Measurements from ENCODE around the gene CFAP54.

CFAP54 gene

GRCh38 chr12:96812153-96812552, 322.8 kb downstream of the CFAP54 start:
- DNase-seq (ENCODE audit: low read depth in 1 of 2, low spot score in 1 of 2): no peak

- no peak for DNase-seq (ENCODE audit: low read depth in 1 of 2, low spot score in 1 of 2)
Observed at GRCh38 chr12:96814200-96814599, 324.8 kb downstream of the CFAP54 start.

DNA sequence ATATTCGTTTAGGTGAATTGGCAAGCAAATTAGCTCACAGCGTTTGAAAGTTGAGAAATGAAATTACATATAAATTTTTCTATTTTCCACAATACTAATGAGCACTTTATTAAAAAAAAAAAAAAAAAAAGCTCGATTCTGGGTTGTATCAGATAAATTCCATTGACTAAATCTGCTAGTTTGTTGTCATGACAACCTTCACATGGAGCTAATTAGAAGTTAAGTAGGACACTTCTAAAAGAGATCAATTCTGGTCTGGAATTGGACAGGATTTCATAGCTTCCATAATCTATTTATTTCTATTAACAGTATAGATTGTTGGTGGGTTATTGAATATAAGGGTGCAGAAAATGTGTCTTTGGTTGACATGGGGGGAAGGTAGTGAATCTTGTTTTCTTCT, 332.2 kb downstream of the CFAP54 start:
- DNase-seq (ENCODE audit: low read depth in 1 of 2, low spot score in 1 of 2): no peak

DNA sequence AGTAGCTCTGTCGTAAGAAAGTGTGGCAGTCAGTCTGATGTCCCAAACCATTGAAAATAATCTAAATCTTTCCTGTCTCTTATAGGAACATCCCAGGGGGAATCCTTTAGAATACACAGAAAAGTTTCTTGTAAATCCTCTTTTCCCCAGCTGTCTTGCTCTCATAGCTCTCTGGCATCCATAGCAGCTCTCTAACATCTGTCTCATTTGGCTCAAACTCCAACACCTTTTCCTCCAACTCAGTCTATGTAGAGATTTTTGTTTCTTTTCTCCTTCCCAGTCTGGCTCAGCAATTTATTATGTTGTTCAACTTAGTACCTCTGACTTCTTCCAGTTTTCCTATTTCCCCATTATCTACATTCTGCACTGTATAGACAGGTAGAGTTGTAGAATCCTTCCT, 333.3 kb downstream of the CFAP54 start:
- DNase-seq (ENCODE audit: low read depth in 1 of 2, low spot score in 1 of 2): no peak

GRCh38 chr12:96824074-96824837, 334.9 kb downstream of the CFAP54 start:
- no peak for DNase-seq (ENCODE audit: low read depth in 1 of 2, low spot score in 1 of 2)

- DNase-seq (ENCODE audit: low read depth in 1 of 2, low spot score in 1 of 2): no peak
Observed at GRCh38 chr12:96824838-96825236, 335.5 kb downstream of the CFAP54 start.

DNA sequence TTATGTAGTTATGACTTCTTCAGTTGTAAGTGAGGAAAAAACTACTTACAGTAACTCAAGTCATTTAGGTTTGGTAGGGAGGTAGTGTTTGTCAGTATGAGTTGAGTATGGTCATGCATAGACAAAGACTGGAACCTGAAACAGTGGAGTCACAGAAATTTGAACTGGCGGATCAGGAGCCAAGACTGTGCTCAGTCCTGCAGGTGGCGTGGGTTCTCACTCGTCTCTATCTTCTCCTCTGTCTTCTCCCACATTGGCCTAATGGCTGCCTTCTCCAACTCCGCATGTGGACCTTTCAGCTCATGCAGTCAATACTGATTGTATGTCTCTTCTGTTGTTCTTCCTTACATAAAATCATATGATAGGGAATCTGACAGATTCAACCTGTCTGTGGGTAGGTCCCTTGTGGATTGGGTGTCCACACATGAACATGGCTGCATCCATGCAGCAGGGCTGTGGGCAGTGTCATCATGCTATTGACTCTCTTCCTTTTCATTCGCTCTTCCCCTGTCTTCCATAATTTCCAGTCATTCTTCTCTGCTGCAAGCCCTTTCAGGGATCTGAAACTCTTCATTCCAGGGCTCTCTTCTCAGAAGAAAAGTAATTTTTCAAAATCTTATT, 338.9 kb downstream of the CFAP54 start:
- no peak for DNase-seq (ENCODE audit: low read depth in 1 of 2, low spot score in 1 of 2)

- DNase-seq (ENCODE audit: low read depth in 1 of 2, low spot score in 1 of 2): no peak
Observed at GRCh38 chr12:96829354-96829753, 340.0 kb downstream of the CFAP54 start.

DNA sequence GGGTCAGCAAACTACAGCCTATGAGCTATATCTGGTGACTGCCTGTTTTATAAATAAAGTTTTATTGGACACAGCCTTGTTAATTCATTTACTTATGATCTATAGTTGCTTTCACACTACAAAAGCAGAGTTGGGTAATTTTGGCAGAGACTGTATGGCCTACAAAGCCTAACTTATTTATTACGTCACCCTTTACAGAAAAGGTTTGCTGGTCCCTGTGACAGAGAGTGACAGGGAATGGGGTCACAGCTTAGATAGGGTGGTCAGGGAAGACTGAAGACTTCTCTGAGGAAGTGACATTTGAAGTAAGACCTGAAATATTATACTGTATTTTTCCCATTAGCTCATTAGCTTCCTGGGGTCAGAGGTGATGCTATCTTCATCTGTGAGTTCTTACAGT, 342.0 kb downstream of the CFAP54 start:
- DNase-seq (ENCODE audit: low read depth in 1 of 2, low spot score in 1 of 2): no peak

DNA sequence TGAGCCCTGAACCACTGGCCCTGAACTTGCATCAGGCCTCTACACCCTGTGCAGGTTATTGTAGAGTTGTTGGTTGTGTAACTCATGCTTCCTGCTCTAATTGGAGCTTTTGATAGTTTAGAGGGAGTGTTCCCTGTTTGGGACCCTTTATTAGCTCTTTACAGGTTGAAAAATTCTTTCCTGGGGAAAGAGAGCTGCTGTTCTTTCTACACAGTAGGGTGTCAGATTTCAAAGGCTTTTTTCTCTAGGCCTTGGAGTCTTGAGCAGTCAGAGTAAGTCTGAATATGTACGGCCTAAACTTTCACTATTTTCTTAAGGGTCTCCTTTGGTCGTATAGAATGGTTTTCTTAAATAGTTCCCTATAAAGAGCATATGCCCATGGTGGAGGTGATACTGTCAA, 356.9 kb downstream of the CFAP54 start:
- no peak for DNase-seq (ENCODE audit: low read depth in 1 of 2, low spot score in 1 of 2)

GRCh38 chr12:96850676-96851075, 361.3 kb downstream of the CFAP54 start:
- no peak for DNase-seq (ENCODE audit: low read depth in 1 of 2, low spot score in 1 of 2)

DNA sequence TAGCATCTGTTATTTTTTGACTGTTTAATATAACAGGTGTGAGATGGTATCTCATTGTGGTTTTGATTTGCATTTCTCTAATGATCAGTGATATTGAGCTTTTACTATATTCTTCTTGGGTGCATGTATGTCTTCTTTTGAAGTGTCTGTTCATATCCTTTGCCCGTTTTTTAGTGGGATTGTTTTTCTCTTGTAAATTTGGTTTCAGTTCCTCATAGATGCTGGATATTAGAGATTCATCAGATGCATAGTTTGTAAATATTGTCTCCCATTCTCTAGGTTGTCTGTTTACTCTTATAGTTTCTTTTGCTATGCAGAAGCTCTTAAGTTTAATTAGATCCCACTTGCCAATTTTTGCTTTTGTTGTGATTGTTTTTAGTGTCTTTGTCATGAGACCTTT, 368.8 kb downstream of the CFAP54 start:
- DNase-seq (ENCODE audit: low read depth in 1 of 2, low spot score in 1 of 2): no peak

GRCh38 chr12:96861656-96862055, 372.3 kb downstream of the CFAP54 start:
- DNase-seq (ENCODE audit: low read depth in 1 of 2, low spot score in 1 of 2): no peak

DNA sequence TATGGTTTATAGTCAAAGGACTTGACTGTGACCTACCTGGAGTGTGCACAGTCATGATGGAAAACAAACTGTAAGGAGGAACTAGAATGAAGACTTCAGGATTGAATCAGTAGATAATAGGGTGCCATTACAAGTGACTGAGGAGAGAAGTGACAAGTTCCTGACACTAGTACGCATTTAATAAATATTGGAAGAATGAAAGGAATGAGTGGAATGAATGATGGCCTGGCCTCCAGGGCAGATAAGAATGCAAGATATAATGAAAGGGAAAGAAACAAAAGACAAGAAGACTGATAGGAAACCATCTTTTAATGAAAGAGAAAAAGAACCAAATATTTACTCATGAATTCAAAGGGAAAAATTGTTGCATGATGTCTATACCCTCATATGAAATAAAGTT, 372.9 kb downstream of the CFAP54 start:
- no peak for DNase-seq (ENCODE audit: low read depth in 1 of 2, low spot score in 1 of 2)

DNA sequence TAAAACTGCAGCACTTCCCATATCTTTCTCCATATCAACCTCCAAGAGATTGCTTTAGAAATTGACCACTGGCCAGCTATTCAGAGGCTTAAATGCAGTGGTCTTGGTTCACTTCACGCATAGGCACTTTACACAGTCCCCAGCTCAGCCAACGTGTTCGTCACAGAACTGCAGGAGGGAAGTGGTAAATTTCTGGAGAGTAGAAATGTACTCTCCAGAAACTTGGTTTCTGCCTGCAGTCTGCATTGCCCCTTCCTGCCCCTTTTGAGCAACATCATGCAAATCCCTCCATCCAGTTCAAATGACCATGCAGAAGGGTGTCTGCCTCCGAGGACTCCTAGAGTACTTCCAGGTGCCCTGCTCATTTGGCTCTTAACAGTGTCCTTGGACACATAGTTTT, 375.0 kb downstream of the CFAP54 start:
- DNase-seq (ENCODE audit: low read depth in 1 of 2, low spot score in 1 of 2): no peak

- DNase-seq (ENCODE audit: low read depth in 1 of 2, low spot score in 1 of 2): no peak
Observed at GRCh38 chr12:96866801-96867590, 377.6 kb downstream of the CFAP54 start.

- DNase-seq (ENCODE audit: low read depth in 1 of 2, low spot score in 1 of 2): no peak
Observed at GRCh38 chr12:96870946-96871345, 381.6 kb downstream of the CFAP54 start.

DNA sequence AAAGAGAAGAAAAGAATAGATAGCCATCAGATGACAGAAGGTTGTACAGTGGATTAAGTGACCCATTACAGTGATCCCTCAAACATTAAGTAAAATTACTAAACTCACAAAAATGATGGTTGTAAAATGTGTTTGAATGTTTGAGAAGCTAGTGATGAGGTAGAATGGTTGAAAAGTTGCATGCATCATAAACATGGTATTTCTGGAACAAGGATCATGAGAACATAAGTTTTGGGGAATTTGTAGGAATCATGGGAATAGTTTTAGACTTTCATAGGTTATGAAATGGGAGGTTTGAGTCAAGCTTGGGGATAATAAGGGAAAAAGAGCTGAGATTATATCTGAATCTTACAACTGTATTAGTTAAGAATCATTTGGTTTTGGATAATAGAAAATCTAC, 383.6 kb downstream of the CFAP54 start:
- DNase-seq (ENCODE audit: low read depth in 1 of 2, low spot score in 1 of 2): no peak

DNA sequence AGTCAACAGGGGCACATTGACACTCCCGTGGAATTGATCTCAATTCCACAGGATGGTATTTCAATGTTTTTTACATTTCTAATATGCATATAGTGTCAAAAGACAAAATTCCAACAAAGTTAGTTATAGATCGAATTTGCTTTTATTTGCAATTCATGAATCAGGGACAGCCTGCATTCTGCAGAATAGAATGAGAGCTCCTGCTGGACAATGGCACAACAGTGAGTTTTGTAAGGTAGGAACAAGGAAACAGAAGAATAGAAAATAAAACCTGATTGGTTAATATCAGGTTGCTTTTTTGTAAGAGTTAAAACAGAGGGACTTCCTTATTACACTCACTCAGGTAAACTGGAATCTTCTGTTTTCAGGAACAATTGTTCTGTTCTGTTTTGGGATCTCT, 384.8 kb downstream of the CFAP54 start:
- DNase-seq (ENCODE audit: low read depth in 1 of 2, low spot score in 1 of 2): no peak

DNA sequence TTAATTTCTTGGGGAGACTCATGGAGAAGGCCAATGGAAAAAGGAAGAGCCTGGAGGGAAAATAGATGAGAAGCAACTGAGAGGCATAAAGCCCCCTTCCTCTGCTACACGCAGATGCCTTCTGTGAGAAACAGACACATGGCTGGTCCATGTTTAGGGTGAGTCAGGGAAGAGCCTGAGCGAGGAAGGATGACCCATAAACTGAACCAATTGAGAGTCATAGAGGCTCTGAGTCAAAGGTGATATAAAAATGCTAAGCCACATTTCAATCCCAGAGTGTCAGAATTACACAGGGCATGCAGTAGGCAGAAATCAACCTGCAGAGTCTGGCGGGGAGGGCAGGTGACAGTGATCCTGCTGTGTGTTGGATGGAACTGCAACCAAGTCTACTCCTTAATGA, 387.6 kb downstream of the CFAP54 start:
- DNase-seq (ENCODE audit: low read depth in 1 of 2, low spot score in 1 of 2): no peak

- DNase-seq (ENCODE audit: low read depth in 1 of 2, low spot score in 1 of 2): no peak
Observed at GRCh38 chr12:96878704-96879103, 389.3 kb downstream of the CFAP54 start.

- DNase-seq (ENCODE audit: low read depth in 1 of 2, low spot score in 1 of 2): no peak
Observed at GRCh38 chr12:96879301-96879700, 389.9 kb downstream of the CFAP54 start.

Data from stimulated activated CD4-positive, alpha-beta T cell treated with anti-CD3 and anti-CD28 coated beads, Interleukin-15, amount 100 ng/mL, for 1 hour (primary cell).